ENCODE measurements around the gene ATM. TPM values are rescaled to one million over a fixed set of nuclear protein-coding genes. Genes with fewer than 3 reads are reported as not detected.
"Not testable (repeated sequence)": the region's sequence is repeated elsewhere in the genome, so short reads cannot be mapped to it uniquely, and the experiment has no call there.

ATM gene
- total and polyA plus RNA-seq, 2 donors (not counting 3 experiments of a cell fraction or from before 2014, with no cell fraction given): 11.8 to 49.7 TPM

- intact Hi-C loops (cut with micrococcal nuclease): no loop called here
- dilution Hi-C loops (cut with MboI; ENCODE audit: extremely low pct_ligation_motif_present, low sequenced_read_pairs): no loop called here
- ChIA-PET POLR2A (no interaction called here), CTCF (interaction anchor here (0.6 to 1.0 kb wide), 2 partner anchors 10 to 12 kb away, joined by 3 read pairs; no protein-coding TSS in a partner anchor)
- Histone ChIP-seq H3K27me3 (ENCODE audit: control insufficient read depth in 2 of 2, insufficient read depth in 2 of 2, low read length in 2 of 2) (no peaks in the 10 kb centered on the region), H3K27ac (ENCODE audit: insufficient read depth, low read depth, low read length) (no peak overlapping the region), H3K4me2 (ENCODE audit: insufficient read depth, low read length) (no peak overlapping the region), H3K9ac (replicated peaks; ENCODE audit: extremely low read depth, insufficient read depth, low read length) (no peak overlapping the region), H3K36me3 (ENCODE audit: control insufficient read depth in 2 of 2, extremely low read depth in 1 of 2, insufficient read depth in 2 of 2, low read length in 2 of 2) (no peaks in the 10 kb centered on the region), H3K4me1 (ENCODE audit: control insufficient read depth, extremely low read depth, insufficient read depth, low read length) (no peaks in the 10 kb centered on the region), H3K9me3 (replicated peaks; ENCODE audit: control insufficient read depth, insufficient read depth, low read length) (no peaks in the 10 kb centered on the region), H3K9me1 (replicated peaks; ENCODE audit: control insufficient read depth, extremely low read depth, insufficient read depth, low read length) (no peaks in the 10 kb centered on the region), H3K79me2 (ENCODE audit: control insufficient read depth, insufficient read depth, low read length) (no peaks in the 10 kb centered on the region), H2AFZ (ENCODE audit: low read depth, low read length) (no peak overlapping the region), H4K20me1 (replicated peaks; ENCODE audit: control insufficient read depth, extremely low read depth, insufficient read depth, low read length) (no peaks in the 10 kb centered on the region), H3K4me3 (replicated peaks in 1 of 3; ENCODE audit: insufficient read depth in 1 of 3, low read depth in 1 of 3, low read length in 3 of 3) (no peak overlapping the region)
- no TSS peak for BruUV-seq (replicated peaks)
- DNase-seq (ENCODE audit: low read depth, low spot score) (no peak), FAIRE-seq (no peak)
- TF ChIP-seq EZH2 (IDR thresholded peaks at IDR 0.05; ENCODE audit: borderline replicate concordance, low read depth, low read length, severe bottlenecking) (no peak), GATA2 (IDR thresholded peaks at IDR 0.05; ENCODE audit: insufficient read depth, insufficient read length, low read depth, low read length) (no peak), JUN (IDR thresholded peaks at IDR 0.05; ENCODE audit: borderline replicate concordance, insufficient read depth, insufficient read length, low read depth) (no peak), MAX (IDR thresholded peaks at IDR 0.05; ENCODE audit: insufficient read depth, insufficient read length) (no peak), POLR2AphosphoS5 (IDR thresholded peaks at IDR 0.05; ENCODE audit: insufficient read depth, low read depth, low read length) (no peak), FOS (IDR thresholded peaks at IDR 0.05; ENCODE audit: borderline replicate concordance, insufficient read depth, low read length) (no peak), MYC (IDR thresholded peaks at IDR 0.05; ENCODE audit: low read depth, low read length) (no peak), CTCF (IDR thresholded peaks at IDR 0.05; ENCODE audit: extremely low read depth in 1 of 2, insufficient read depth in 1 of 2, low read depth in 1 of 2, low read length in 2 of 2) (no peak), POLR2A (IDR thresholded peaks at IDR 0.05; ENCODE audit: low read depth, low read length) (no peak)
Measured at GRCh38 chr11:108394744-108395284, 171.9 kb downstream of the ATM start.

DNA sequence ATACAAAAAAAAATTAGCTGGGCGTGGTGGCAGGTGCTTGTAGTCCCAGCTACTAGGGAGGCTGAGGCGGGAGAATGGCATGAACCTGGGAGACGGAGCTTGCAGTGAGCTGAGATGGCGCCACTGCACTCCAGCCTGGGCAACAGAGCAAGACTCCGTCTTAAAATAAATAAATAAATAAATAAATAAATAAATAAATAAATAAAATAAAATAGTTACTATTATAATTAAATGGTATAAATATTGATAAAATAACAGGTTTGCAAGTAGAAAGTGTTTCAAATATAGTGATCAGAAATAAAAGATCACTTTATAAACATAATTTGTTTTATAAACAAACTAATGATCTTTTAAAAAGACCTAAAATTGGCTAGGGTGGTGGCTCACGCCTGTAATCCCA, 173.8 kb downstream of the ATM start:
- dilution Hi-C loops (cut with MboI; ENCODE audit: extremely low pct_ligation_motif_present, low sequenced_read_pairs); H2AFZ ChIP-seq (ENCODE audit: low read depth, low read length); H3K9ac ChIP-seq (replicated peaks; ENCODE audit: extremely low read depth, insufficient read depth, low read length); CTCF ChIA-PET; H4K20me1 ChIP-seq (replicated peaks; ENCODE audit: control insufficient read depth, extremely low read depth, insufficient read depth, low read length); H3K4me3 ChIP-seq (replicated peaks in 1 of 3; ENCODE audit: insufficient read depth in 1 of 3, low read depth in 1 of 3, low read length in 3 of 3); DNase-seq (ENCODE audit: low read depth, low spot score); BruUV-seq (replicated peaks); H3K4me1 ChIP-seq (ENCODE audit: control insufficient read depth, extremely low read depth, insufficient read depth, low read length); H3K9me1 ChIP-seq (replicated peaks; ENCODE audit: control insufficient read depth, extremely low read depth, insufficient read depth, low read length); H3K27me3 ChIP-seq (ENCODE audit: control insufficient read depth in 2 of 2, insufficient read depth in 2 of 2, low read length in 2 of 2); H3K79me2 ChIP-seq (ENCODE audit: control insufficient read depth, insufficient read depth, low read length); intact Hi-C loops (cut with micrococcal nuclease); FAIRE-seq; H3K27ac ChIP-seq (ENCODE audit: insufficient read depth, low read depth, low read length); H3K9me3 ChIP-seq (replicated peaks; ENCODE audit: control insufficient read depth, insufficient read depth, low read length); H3K4me2 ChIP-seq (ENCODE audit: insufficient read depth, low read length); H3K36me3 ChIP-seq (ENCODE audit: control insufficient read depth in 2 of 2, extremely low read depth in 1 of 2, insufficient read depth in 2 of 2, low read length in 2 of 2): not testable (repeated sequence)
- POLR2A ChIA-PET: interaction anchor here (0.6 kb wide), 1 partner anchor 80 kb away, joined by 5 read pairs; no protein-coding TSS in a partner anchor
